Right hindlimb (tissue), 1 donor: ENCODE data around the gene TRIM62.

Source experiments
- DNase-seq: peaks from one replicate; pipeline ENCODE4 v3.0.0-alpha.2; 2018

Gene TRIM62

GRCh38 chr1:33181921-33182341, at the start of gene TRIM62:
TRIM62 (minus strand) TSS chr1:33182043; CDS start chr1:33181432, 611 bp downstream.
- peak; percentile 94 for DNase-seq

- DNase-seq, result no peak
Observed at GRCh38 chr1:33231166-33231565, 49.3 kb upstream of the TRIM62 start.

- DNase-seq, result peak; percentile 43
Observed at GRCh38 chr1:33228935-33229487, 47.2 kb upstream of the TRIM62 start.

GRCh38 chr1:33225586-33225985, 43.7 kb upstream of the TRIM62 start:
- no peak for DNase-seq

- DNase-seq, result no peak
Observed at GRCh38 chr1:33224166-33224707, 42.4 kb upstream of the TRIM62 start.

- no peak for DNase-seq
Observed at GRCh38 chr1:33222381-33222780, 40.5 kb upstream of the TRIM62 start.

GRCh38 chr1:33221385-33221758, 39.5 kb upstream of the TRIM62 start:
- DNase-seq, result no peak

GRCh38 chr1:33220676-33221384, 39.0 kb upstream of the TRIM62 start:
- no peak for DNase-seq

GRCh38 chr1:33219886-33220661, 38.2 kb upstream of the TRIM62 start:
- no peak for DNase-seq

- no peak for DNase-seq
Observed at GRCh38 chr1:33211972-33212371, 30.1 kb upstream of the TRIM62 start.

GRCh38 chr1:33206340-33206739, 24.5 kb upstream of the TRIM62 start:
- DNase-seq, result no peak

GRCh38 chr1:33195556-33195955, 13.7 kb upstream of the TRIM62 start:
- no peak for DNase-seq

- DNase-seq, result no peak
Observed at GRCh38 chr1:33191731-33192275, 10.0 kb upstream of the TRIM62 start.

GRCh38 chr1:33190701-33191100, 8.9 kb upstream of the TRIM62 start:
- no peak for DNase-seq

- DNase-seq, result no peak
Observed at GRCh38 chr1:33188572-33189275, 6.9 kb upstream of the TRIM62 start.

GRCh38 chr1:33186936-33187335, 5.1 kb upstream of the TRIM62 start:
- no peak for DNase-seq

- DNase-seq, result no peak
Observed at GRCh38 chr1:33185541-33185940, 3.7 kb upstream of the TRIM62 start.

- no peak for DNase-seq
Observed at GRCh38 chr1:33183306-33183705, 1.5 kb upstream of the TRIM62 start.

GRCh38 chr1:33182896-33183295, 1.1 kb upstream of the TRIM62 start:
- DNase-seq, result no peak

GRCh38 chr1:33182401-33182841, 578 bp upstream of the TRIM62 start:
- DNase-seq, result peak; percentile 90

- DNase-seq, result peak; percentile 95
Observed at GRCh38 chr1:33180911-33181890, 642 bp downstream of the TRIM62 start.
